ENCODE measurements around the gene KCNQ1.

Gene KCNQ1

GRCh38 chr11:2812371-2812991 is 367.7 kb downstream of the KCNQ1 start:
- no peak for DNase-seq (ENCODE audit: low spot score)

- peak; percentile 12 for DNase-seq (ENCODE audit: low spot score)
These were observed 368.5 kb downstream of the KCNQ1 start for GRCh38 chr11:2813141-2813908.

- no peak for DNase-seq (ENCODE audit: low spot score)
These were observed 369.2 kb downstream of the KCNQ1 start for GRCh38 chr11:2813968-2814367.

- no peak for DNase-seq (ENCODE audit: low spot score)
These were observed 369.9 kb downstream of the KCNQ1 start for GRCh38 chr11:2814751-2815150.

- DNase-seq (ENCODE audit: low spot score): no peak
These were observed 371.1 kb downstream of the KCNQ1 start for GRCh38 chr11:2815762-2816496.

GRCh38 chr11:2816523-2816922 is 371.7 kb downstream of the KCNQ1 start:
- no peak for DNase-seq (ENCODE audit: low spot score)

GRCh38 chr11:2816941-2817421 is 372.2 kb downstream of the KCNQ1 start:
- DNase-seq (ENCODE audit: low spot score): no peak

- DNase-seq (ENCODE audit: low spot score): no peak
These were observed 372.6 kb downstream of the KCNQ1 start for GRCh38 chr11:2817431-2817830.

GRCh38 chr11:2818021-2818420 is 373.2 kb downstream of the KCNQ1 start:
- no peak for DNase-seq (ENCODE audit: low spot score)

GRCh38 chr11:2818503-2818902 is 373.7 kb downstream of the KCNQ1 start:
- no peak for DNase-seq (ENCODE audit: low spot score)

GRCh38 chr11:2819316-2819715 is 374.5 kb downstream of the KCNQ1 start:
- no peak for DNase-seq (ENCODE audit: low spot score)

- no peak for DNase-seq (ENCODE audit: low spot score)
These were observed 376.2 kb downstream of the KCNQ1 start for GRCh38 chr11:2820976-2821375.

- no peak for DNase-seq (ENCODE audit: low spot score)
These were observed 377.1 kb downstream of the KCNQ1 start for GRCh38 chr11:2821891-2822290.

- DNase-seq (ENCODE audit: low spot score): no peak
These were observed 380.0 kb downstream of the KCNQ1 start for GRCh38 chr11:2824851-2825250.

GRCh38 chr11:2825261-2825888 is 380.6 kb downstream of the KCNQ1 start:
- no peak for DNase-seq (ENCODE audit: low spot score)

- no peak for DNase-seq (ENCODE audit: low spot score)
These were observed 381.3 kb downstream of the KCNQ1 start for GRCh38 chr11:2825889-2826678.

- DNase-seq (ENCODE audit: low spot score): no peak
These were observed 381.9 kb downstream of the KCNQ1 start for GRCh38 chr11:2826679-2827056.

- DNase-seq (ENCODE audit: low spot score): no peak
These were observed 382.4 kb downstream of the KCNQ1 start for GRCh38 chr11:2827256-2827655.

- no peak for DNase-seq (ENCODE audit: low spot score)
These were observed 383.0 kb downstream of the KCNQ1 start for GRCh38 chr11:2827792-2828191.

- no peak for DNase-seq (ENCODE audit: low spot score)
These were observed 383.9 kb downstream of the KCNQ1 start for GRCh38 chr11:2828585-2829330.

All from NAMALWA (cell line).